Measurements from ENCODE around the gene RBFOX2. TPM values are rescaled to one million over a fixed set of nuclear protein-coding genes. Genes with fewer than 3 reads are reported as not detected.

The RBFOX2 gene
- total and polyA plus RNA-seq, 2 of the 8 experiments (the other 6 are each of a cell fraction or from before 2014, with no cell fraction given) = 121 to 122 TPM

- TF ChIP-seq USF2 (IDR thresholded peaks at IDR 0.05; ENCODE audit: low read length) (no peak), ATF2 (IDR thresholded peaks at IDR 0.05; ENCODE audit: low read length) (no peak), POLR2A (IDR thresholded peaks at IDR 0.05; ENCODE audit: control extremely low read depth in 1 of 2, low read depth in 2 of 2, low read length in 2 of 2) (no peak)
Observed at GRCh38 chr22:35732116-35732515, 296.5 kb downstream of the RBFOX2 start (continued).

All from H1 (cell line).